ENCODE results near the gene ARHGAP8. TPM values are rescaled to one million over a fixed set of nuclear protein-coding genes. Genes with fewer than 3 reads are reported as not detected.

Gene ARHGAP8
- total RNA-seq, 1 donor from 2014 or later: 2.8 TPM

GRCh38 chr22:44860311-44860710, 107.9 kb downstream of the ARHGAP8 start:
- Histone ChIP-seq H3K9ac (ENCODE audit: low read length) (no peak overlapping the region), H3K27ac (ENCODE audit: low read depth, low read length) (no peak overlapping the region), H3K4me2 (ENCODE audit: low read length) (no peak overlapping the region), H3K79me2 (ENCODE audit: insufficient read depth, low read length) (no peaks in the 10 kb centered on the region), H3K27me3 (ENCODE audit: insufficient read depth, low read length) (no peaks in the 10 kb centered on the region), H2AFZ (ENCODE audit: low read depth, low read length) (no peak overlapping the region), H3K4me1 (ENCODE audit: insufficient read depth, low read length) (no peaks in the 10 kb centered on the region), H4K20me1 (ENCODE audit: insufficient read depth, low read length) (no peaks in the 10 kb centered on the region), H3K4me3 (ENCODE audit: insufficient read depth, low read depth, low read length) (no peak overlapping the region), H3K9me3 (ENCODE audit: insufficient read depth, low read depth, low read length) (no peaks in the 10 kb centered on the region), H3K36me3 (ENCODE audit: insufficient read depth, low read length) (no peaks in the 10 kb centered on the region)
- H3K9me3 Mint-ChIP-seq (ENCODE audit: unreplicated experiment): peaks cover 3% of the 10 kb centered on the region
- no peaks in the 10 kb centered on the region for H3K27me3 Mint-ChIP-seq (ENCODE audit: low read depth, unreplicated experiment)
- FAIRE-seq (no peak), DNase-seq (ENCODE audit: low read depth) (no peak)
- H3K4me3 Mint-ChIP-seq (ENCODE audit: unreplicated experiment): no peak overlapping the region
- TF ChIP-seq CTCF (IDR thresholded peaks at IDR 0.05; ENCODE audit: insufficient read depth, low read depth, low read length): no peak
- no peak for TF ChIP-seq EZH2 (IDR thresholded peaks at IDR 0.05; ENCODE audit: insufficient read depth, low read length)
- peaks cover 1% of the 10 kb centered on the region for H3K4me1 Mint-ChIP-seq (ENCODE audit: low read depth, unreplicated experiment)
- no peak overlapping the region for H3K27ac Mint-ChIP-seq (ENCODE audit: unreplicated experiment)
- H3K36me3 Mint-ChIP-seq (ENCODE audit: low read depth, unreplicated experiment): peaks cover 5% of the 10 kb centered on the region

GRCh38 chr22:44861245-44861644, 108.9 kb downstream of the ARHGAP8 start:
- Histone ChIP-seq H3K9ac (ENCODE audit: low read length) (no peak overlapping the region), H3K4me2 (ENCODE audit: low read length) (no peak overlapping the region), H3K27ac (ENCODE audit: low read depth, low read length) (no peak overlapping the region), H3K27me3 (ENCODE audit: insufficient read depth, low read length) (no peaks in the 10 kb centered on the region), H3K4me1 (ENCODE audit: insufficient read depth, low read length) (no peaks in the 10 kb centered on the region), H3K9me3 (ENCODE audit: insufficient read depth, low read depth, low read length) (no peaks in the 10 kb centered on the region), H4K20me1 (ENCODE audit: insufficient read depth, low read length) (no peaks in the 10 kb centered on the region), H3K36me3 (ENCODE audit: insufficient read depth, low read length) (no peaks in the 10 kb centered on the region), H3K4me3 (ENCODE audit: insufficient read depth, low read depth, low read length) (no peak overlapping the region), H2AFZ (ENCODE audit: low read depth, low read length) (no peak overlapping the region), H3K79me2 (ENCODE audit: insufficient read depth, low read length) (no peaks in the 10 kb centered on the region)
- peaks cover 3% of the 10 kb centered on the region for H3K9me3 Mint-ChIP-seq (ENCODE audit: unreplicated experiment)
- H3K27me3 Mint-ChIP-seq (ENCODE audit: low read depth, unreplicated experiment): no peaks in the 10 kb centered on the region
- TF ChIP-seq CTCF (IDR thresholded peaks at IDR 0.05; ENCODE audit: insufficient read depth, low read depth, low read length): no peak
- no peak for TF ChIP-seq EZH2 (IDR thresholded peaks at IDR 0.05; ENCODE audit: insufficient read depth, low read length)
- peaks cover 1% of the 10 kb centered on the region for H3K4me1 Mint-ChIP-seq (ENCODE audit: low read depth, unreplicated experiment)
- no peak overlapping the region for H3K4me3 Mint-ChIP-seq (ENCODE audit: unreplicated experiment)
- no peak overlapping the region for H3K27ac Mint-ChIP-seq (ENCODE audit: unreplicated experiment)
- FAIRE-seq (no peak), DNase-seq (ENCODE audit: low read depth) (no peak)
- peaks cover 5% of the 10 kb centered on the region for H3K36me3 Mint-ChIP-seq (ENCODE audit: low read depth, unreplicated experiment)

- FAIRE-seq: no peak
- H3K4me3 ChIP-seq (ENCODE audit: insufficient read depth, low read depth, low read length): no peak overlapping the region
- DNase-seq (ENCODE audit: low read depth): no peak
- H3K36me3 Mint-ChIP-seq (ENCODE audit: low read depth, unreplicated experiment): peaks cover 5% of the 10 kb centered on the region
- H3K27me3 Mint-ChIP-seq (ENCODE audit: low read depth, unreplicated experiment): no peaks in the 10 kb centered on the region
- H3K27ac ChIP-seq (ENCODE audit: low read depth, low read length): no peak overlapping the region
- no peaks in the 10 kb centered on the region for H3K27me3 ChIP-seq (ENCODE audit: insufficient read depth, low read length)
- peaks cover 1% of the 10 kb centered on the region for H3K4me1 Mint-ChIP-seq (ENCODE audit: low read depth, unreplicated experiment)
- no peak overlapping the region for H3K9ac ChIP-seq (ENCODE audit: low read length)
- H3K4me1 ChIP-seq (ENCODE audit: insufficient read depth, low read length): no peaks in the 10 kb centered on the region
- no peak overlapping the region for H3K4me2 ChIP-seq (ENCODE audit: low read length)
- TF ChIP-seq EZH2 (IDR thresholded peaks at IDR 0.05; ENCODE audit: insufficient read depth, low read length) (no peak), CTCF (IDR thresholded peaks at IDR 0.05; ENCODE audit: insufficient read depth, low read depth, low read length) (no peak)
- peaks cover 3% of the 10 kb centered on the region for H3K9me3 Mint-ChIP-seq (ENCODE audit: unreplicated experiment)
- H2AFZ ChIP-seq (ENCODE audit: low read depth, low read length): no peak overlapping the region
- no peaks in the 10 kb centered on the region for H4K20me1 ChIP-seq (ENCODE audit: insufficient read depth, low read length)
- no peaks in the 10 kb centered on the region for H3K9me3 ChIP-seq (ENCODE audit: insufficient read depth, low read depth, low read length)
- H3K36me3 ChIP-seq (ENCODE audit: insufficient read depth, low read length): no peaks in the 10 kb centered on the region
- H3K4me3 Mint-ChIP-seq (ENCODE audit: unreplicated experiment): no peak overlapping the region
- no peak overlapping the region for H3K27ac Mint-ChIP-seq (ENCODE audit: unreplicated experiment)
- H3K79me2 ChIP-seq (ENCODE audit: insufficient read depth, low read length): no peaks in the 10 kb centered on the region
These were observed 109.9 kb downstream of the ARHGAP8 start for GRCh38 chr22:44862281-44862680.
